Hematopoietic multipotent progenitor cell treated with erythropoietin and hydrocortisone succinate and interleukin-3 and kit ligand, for 4 days (in vitro differentiated cells): ENCODE data around the gene PARL.

Experiments
- DNase-seq: peaks from one replicate; pipeline ENCODE4 v3.0.0-alpha.2; 2015

Gene PARL

GRCh38 chr3:183884427-183885296 lies at the start of gene PARL:
PARL (minus strand) TSS chr3:183884880; CDS start chr3:183884846, 34 bp downstream.
- peak; percentile 98 for DNase-seq

GRCh38 chr3:183933160-183933559 lies 48.5 kb upstream of the PARL start:
- no peak for DNase-seq

GRCh38 chr3:183931881-183932280 lies 47.2 kb upstream of the PARL start:
- no peak for DNase-seq

- no peak for DNase-seq
Observed at GRCh38 chr3:183930086-183930485, 45.4 kb upstream of the PARL start.

GRCh38 chr3:183927059-183927458 lies 42.4 kb upstream of the PARL start:
- no peak for DNase-seq

GRCh38 chr3:183924956-183925355 lies 40.3 kb upstream of the PARL start:
- DNase-seq, result no peak

GRCh38 chr3:183924543-183924942 lies 39.9 kb upstream of the PARL start:
- no peak for DNase-seq

- DNase-seq, result no peak
Observed at GRCh38 chr3:183922421-183922820, 37.7 kb upstream of the PARL start.

- no peak for DNase-seq
Observed at GRCh38 chr3:183921096-183921495, 36.4 kb upstream of the PARL start.

GRCh38 chr3:183920416-183920815 lies 35.7 kb upstream of the PARL start:
- DNase-seq, result no peak

GRCh38 chr3:183918178-183918577 lies 33.5 kb upstream of the PARL start:
- no peak for DNase-seq

GRCh38 chr3:183917776-183918175 lies 33.1 kb upstream of the PARL start:
- DNase-seq, result no peak

GRCh38 chr3:183914856-183915255 lies 30.2 kb upstream of the PARL start:
- DNase-seq, result no peak

GRCh38 chr3:183913580-183913920 lies 28.9 kb upstream of the PARL start:
- no peak for DNase-seq

- peak; percentile 63 for DNase-seq
Observed at GRCh38 chr3:183912895-183913579, 28.4 kb upstream of the PARL start.

GRCh38 chr3:183911763-183912506 lies 27.3 kb upstream of the PARL start:
- DNase-seq, result peak; percentile 69

GRCh38 chr3:183911087-183911486 lies 26.4 kb upstream of the PARL start:
- no peak for DNase-seq

GRCh38 chr3:183909030-183909600 lies 24.4 kb upstream of the PARL start:
- no peak for DNase-seq

- DNase-seq, result no peak
Observed at GRCh38 chr3:183907911-183908331, 23.2 kb upstream of the PARL start.

- no peak for DNase-seq
Observed at GRCh38 chr3:183907176-183907575, 22.5 kb upstream of the PARL start.

GRCh38 chr3:183906234-183906921 lies 21.7 kb upstream of the PARL start:
- no peak for DNase-seq
